DOHH2 (cell line): ENCODE measurements around the gene BTBD7.
A peak's percentile ranks its signal among the peaks of the same experiment; 100 is the strongest.

ENCODE experiments used
- H3F3A ChIP-seq: fragments of 200-600 bp; sonication (generic), shearing (Covaris generic); 2 replicates; pipeline ENCODE4 v1.6.0; 2016; ENCODE audit warnings: antibody characterized with exemption, mild to moderate bottlenecking; ENCODE audit not compliant: control insufficient read depth, insufficient read depth
- H3K27ac ChIP-seq: fragments of 200-600 bp; sonication (generic); 2 replicates; pipeline ENCODE4 v1.5.1; 2014; ENCODE audit warnings: low read depth, mild to moderate bottlenecking, low read length, moderate library complexity
- H3K27me3 ChIP-seq: fragments of 200-600 bp; sonication (generic); 2 replicates; pipeline ENCODE4 v1.6.1; 2014; ENCODE audit warnings: mild to moderate bottlenecking, low read length, mixed read lengths; ENCODE audit not compliant: control insufficient read depth
- H3K36me3 ChIP-seq: fragments of 200-600 bp; sonication (generic); 2 replicates; pipeline ENCODE4 v1.6.1; 2014; ENCODE audit warnings: mild to moderate bottlenecking, low read length, moderate library complexity, mixed read lengths; ENCODE audit not compliant: control insufficient read depth
- H3K4me1 ChIP-seq: fragments of 200-600 bp; sonication (generic); 2 replicates; pipeline ENCODE4 v1.6.1; 2014; ENCODE audit warnings: mild to moderate bottlenecking, low read length, mixed read lengths; ENCODE audit not compliant: control insufficient read depth
- H3K4me2 ChIP-seq: fragments of 200-600 bp; sonication (generic); 2 replicates; pipeline ENCODE4 v1.6.0; 2014; ENCODE audit warnings: mild to moderate bottlenecking, low read length, moderate library complexity
- H3K4me3 ChIP-seq: fragments of 200-600 bp; sonication (generic); 2 replicates; pipeline ENCODE4 v1.5.1; 2014; ENCODE audit warnings: mild to moderate bottlenecking, low read length, mixed read lengths
- H3K79me2 ChIP-seq: fragments of 200-600 bp; sonication (generic); 2 replicates; pipeline ENCODE4 v1.6.1; 2014; ENCODE audit warnings: mild to moderate bottlenecking, low read length, mixed read lengths; ENCODE audit not compliant: control insufficient read depth
- H3K9me2 ChIP-seq: fragments of 200-600 bp; sonication (generic); replicated peaks from 2 replicates; pipeline ENCODE4 v1.6.1; 2014; ENCODE audit warnings: mild to moderate bottlenecking, low read length, mixed read lengths; ENCODE audit not compliant: control insufficient read depth
- H3K9me3 ChIP-seq: fragments of 200-600 bp; sonication (generic); 2 replicates; pipeline ENCODE4 v1.6.1; 2014; ENCODE audit warnings: antibody characterized with exemption, low read length, mixed read lengths; ENCODE audit not compliant: control insufficient read depth, insufficient read depth
- H4K20me1 ChIP-seq: fragments of 200-600 bp; sonication (generic); 2 replicates; pipeline ENCODE4 v1.6.0; 2014; ENCODE audit warnings: low read depth, mild to moderate bottlenecking, antibody characterized with exemption, low read length, moderate library complexity; ENCODE audit not compliant: control insufficient read depth, insufficient read depth
- EZH2phosphoT487 ChIP-seq: fragments of 200-600 bp; sonication (generic); IDR thresholded peaks from 2 replicates; pipeline ENCODE4 v1.6.1; 2017; ENCODE audit warnings: borderline replicate concordance, mild to moderate bottlenecking, antibody characterized with exemption, low read length, moderate library complexity, mixed read lengths
- TF ChIP-seq, protein P1 (sequence below): fragments of 200-600 bp; sonication (generic); IDR thresholded peaks from one replicate; pipeline ENCODE4 v1.5.1; 2014; ENCODE audit warnings: antibody characterized with exemption, mild to moderate bottlenecking, low read depth, low read length; ENCODE audit not compliant: poor library complexity, severe bottlenecking

The BTBD7 gene

GRCh38 chr14:93219103-93219726, 113.6 kb downstream of the BTBD7 start:
- Histone ChIP-seq H3K27me3 (no peaks in the 10 kb centered on the region), H4K20me1 (no peaks in the 10 kb centered on the region), H3K9me2 (no peaks in the 10 kb centered on the region), H3K36me3 (peaks cover 83% of the 10 kb centered on the region), H3K27ac (peak overlapping the region; percentile 81), H3K79me2 (no peaks in the 10 kb centered on the region), H3F3A (peaks cover 14% of the 10 kb centered on the region), H3K4me3 (no peak overlapping the region), H3K9me3 (no peaks in the 10 kb centered on the region), H3K4me1 (peaks cover 29% of the 10 kb centered on the region), H3K4me2 (peak overlapping the region; percentile 47)
- TF ChIP-seq, protein P1, sequence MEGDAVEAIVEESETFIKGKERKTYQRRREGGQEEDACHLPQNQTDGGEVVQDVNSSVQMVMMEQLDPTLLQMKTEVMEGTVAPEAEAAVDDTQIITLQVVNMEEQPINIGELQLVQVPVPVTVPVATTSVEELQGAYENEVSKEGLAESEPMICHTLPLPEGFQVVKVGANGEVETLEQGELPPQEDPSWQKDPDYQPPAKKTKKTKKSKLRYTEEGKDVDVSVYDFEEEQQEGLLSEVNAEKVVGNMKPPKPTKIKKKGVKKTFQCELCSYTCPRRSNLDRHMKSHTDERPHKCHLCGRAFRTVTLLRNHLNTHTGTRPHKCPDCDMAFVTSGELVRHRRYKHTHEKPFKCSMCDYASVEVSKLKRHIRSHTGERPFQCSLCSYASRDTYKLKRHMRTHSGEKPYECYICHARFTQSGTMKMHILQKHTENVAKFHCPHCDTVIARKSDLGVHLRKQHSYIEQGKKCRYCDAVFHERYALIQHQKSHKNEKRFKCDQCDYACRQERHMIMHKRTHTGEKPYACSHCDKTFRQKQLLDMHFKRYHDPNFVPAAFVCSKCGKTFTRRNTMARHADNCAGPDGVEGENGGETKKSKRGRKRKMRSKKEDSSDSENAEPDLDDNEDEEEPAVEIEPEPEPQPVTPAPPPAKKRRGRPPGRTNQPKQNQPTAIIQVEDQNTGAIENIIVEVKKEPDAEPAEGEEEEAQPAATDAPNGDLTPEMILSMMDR = peak; percentile 79
- TF ChIP-seq EZH2phosphoT487 = no peak

GRCh38 chr14:93214598-93214997, 118.2 kb downstream of the BTBD7 start:
- no peak overlapping the region for H3K4me2 ChIP-seq
- H3F3A ChIP-seq = peaks cover 27% of the 10 kb centered on the region
- H4K20me1 ChIP-seq = no peaks in the 10 kb centered on the region
- no peaks in the 10 kb centered on the region for H3K9me2 ChIP-seq
- H3K27me3 ChIP-seq = no peaks in the 10 kb centered on the region
- no peaks in the 10 kb centered on the region for H3K9me3 ChIP-seq
- no peak for TF ChIP-seq EZH2phosphoT487
- TF ChIP-seq, protein P1 = no peak
- H3K27ac ChIP-seq = no peak overlapping the region
- peaks cover 32% of the 10 kb centered on the region for H3K79me2 ChIP-seq
- H3K4me1 ChIP-seq = peaks cover 43% of the 10 kb centered on the region
- no peak overlapping the region for H3K4me3 ChIP-seq
- peaks cover 81% of the 10 kb centered on the region for H3K36me3 ChIP-seq

- Histone ChIP-seq H3K4me2 (peak overlapping the region; percentile 59), H3K27ac (peak overlapping the region; percentile 78), H4K20me1 (no peaks in the 10 kb centered on the region), H3K4me3 (peak overlapping the region; percentile 35; the same call in 1 of the 2 replicates), H3K9me3 (no peaks in the 10 kb centered on the region), H3K36me3 (peaks cover 78% of the 10 kb centered on the region), H3K27me3 (no peaks in the 10 kb centered on the region), H3F3A (peaks cover 24% of the 10 kb centered on the region), H3K79me2 (peaks cover 54% of the 10 kb centered on the region), H3K9me2 (no peaks in the 10 kb centered on the region), H3K4me1 (peaks cover 45% of the 10 kb centered on the region)
- no peak for TF ChIP-seq EZH2phosphoT487
- TF ChIP-seq, protein P1 = no peak
Measured at GRCh38 chr14:93212432-93212831, 120.4 kb downstream of the BTBD7 start.
